Psoas muscle (tissue), 8 donors: ENCODE measurements around the gene PMEPA1. TPM values are rescaled to one million over a fixed set of nuclear protein-coding genes. Genes with fewer than 3 reads are reported as not detected.

Experiments
- ATAC-seq, 4 donors: fragments of 200-7000 bp; cut with Tn5 transposase; one replicate each; pipeline ENCODE4 v1.9.1; 2020; ENCODE audit warnings: moderate library complexity in 3 of 4, mild to moderate bottlenecking in 2 of 4
- DNase-seq, 2 donors: peaks; one replicate each; pipeline ENCODE4 v3.0.0-alpha.2; 2020
- H3K27ac ChIP-seq: fragments of 200-600 bp; one replicate; pipeline ENCODE4 v1.8.0; 2022
- H3K27me3 ChIP-seq, 3 donors: fragments of 200-600 bp in 1 of 3; one replicate each; pipeline versions ENCODE4 v1.6.1 to v1.8.0; 2013 to 2022; ENCODE audit warnings: low read length in 2 of 3, mild to moderate bottlenecking in 2 of 3, moderate library complexity in 1 of 3; ENCODE audit not compliant: insufficient read depth in 3 of 3
- H3K36me3 ChIP-seq, 2 donors: fragments of 200-600 bp in 1 of 2; one replicate each; pipeline versions ENCODE4 v1.6.1 to v1.8.0; 2013 to 2022; ENCODE audit warnings: low read depth in 1 of 2, mild to moderate bottlenecking in 1 of 2, moderate library complexity in 1 of 2; ENCODE audit not compliant: insufficient read depth in 1 of 2
- H3K4me1 ChIP-seq: fragments of 200-600 bp; one replicate; pipeline ENCODE4 v1.8.0; 2022
- H3K4me3 ChIP-seq: fragments of 200-600 bp; one replicate; pipeline ENCODE4 v1.8.0; 2022; ENCODE audit warnings: mild to moderate bottlenecking
- H3K9me3 ChIP-seq: fragments of 200-600 bp; one replicate; pipeline ENCODE4 v1.8.0; 2022
- CTCF ChIP-seq: fragments of 200-600 bp; IDR thresholded peaks from one replicate; pipeline ENCODE4 v1.8.0; 2022; ENCODE audit warnings: antibody characterized with exemption
- WGBS, 3 donors: extraction: QIAGEN DNeasy Blood & Tissue Kit; methylation state at CpG; one replicate each; pipeline versions ENCODE4 v1.1.6 to v1.1.7; 2013; 5-methylcytosine and 5-hydroxymethylcytosine counted together
- intact Hi-C, 2 donors: fragments of 100-400 bp; cut with DNase I; formaldehyde crosslinking; loops; one replicate each; pipeline versions ENCODE4 v1.11.0 to v1.14.2; 2022
- polyA plus RNA-seq, 3 donors: library from polyadenylated mRNA; stranded (reverse); fragments of 200-250 nt; gene quantifications; one replicate each; pipeline ENCODE4 v1.2.3, GENCODE V29; 2013
- total RNA-seq, 4 donors: library from RNA; stranded (reverse); fragmentation: NEBNext Ultra II Directional in 2 of 4; extraction: Animal tissue kit (Norgen Biotek cat#: 25700) in 2 of 4; gene quantifications; one replicate each; pipeline versions ENCODE4 v1.2.1 to v1.2.4, GENCODE V29; 2021 to 2023
- donor health status: healthy with polysubstance abuse.
- donor health status: DM: no; HTN: no; CAD: no; lungs with moderate emphysema.
- donor health status: Bipolar disorder and iron deficiency.
- donor health status: healthy.
- donor health status: DM: yes; HTN: yes; CAD: no.
- donor health status: DM: no; HTN: no; CAD: no.
- donor health status: DM: no; HTN: no; CAD: no.
- donor health status: DM: yes; HTN: yes; CAD: no.

Gene PMEPA1
- total and polyA plus RNA-seq, 7 donors: 8.9 to 34.0 (median 17.1) TPM

- Histone ChIP-seq H3K27ac (no peak overlapping the region), H3K4me1 (peaks cover 33% of the 10 kb centered on the region), H3K9me3 (no peaks in the 10 kb centered on the region), H3K36me3 (no peaks in the 10 kb centered on the region), H3K27me3 (no peaks in the 10 kb centered on the region), H3K4me3 (no peak overlapping the region)
- TF ChIP-seq CTCF: no peak
- DNase-seq: no peak
- 59 to 75% (median 64%) methylated on average over 18 of the region's 18 CpGs for WGBS, 3 donors
- ATAC-seq: no peak
- intact Hi-C loops: loop anchor here in 1 of 2 donors (5.0 to 10.0 kb wide), 2 partner anchors 42 to 331 kb away; no protein-coding TSS in a partner anchor
Measured at GRCh38 chr20:57705127-57705899, 4.5 kb downstream of the PMEPA1 start.

DNA sequence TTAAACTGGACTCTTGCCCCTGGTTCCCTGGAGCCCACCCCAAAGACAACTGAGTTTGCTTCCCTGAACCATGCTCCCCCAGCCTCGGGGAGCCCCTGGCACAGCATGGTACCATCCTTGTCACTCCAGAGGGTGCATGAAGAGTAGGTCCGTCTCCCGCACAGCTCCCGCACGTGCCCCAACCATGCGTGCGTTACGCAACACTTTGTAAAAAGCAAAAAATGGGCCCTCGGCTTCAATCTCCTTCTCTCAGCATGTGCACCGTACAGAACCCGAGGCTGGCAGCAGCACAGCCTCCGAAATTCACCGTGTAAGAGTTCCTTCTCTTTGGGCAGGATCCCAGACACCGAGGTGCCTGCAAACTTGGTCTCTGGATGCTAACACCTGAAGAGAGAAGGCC, 5.6 kb downstream of the PMEPA1 start:
- Histone ChIP-seq H3K4me3 (no peak overlapping the region), H3K36me3 (no peaks in the 10 kb centered on the region), H3K27me3 (no peaks in the 10 kb centered on the region), H3K9me3 (no peaks in the 10 kb centered on the region), H3K4me1 (peaks cover 33% of the 10 kb centered on the region), H3K27ac (no peak overlapping the region)
- intact Hi-C loops: loop anchor here in 1 of 2 donors (10.0 kb wide), 1 partner anchor 329 kb away; no protein-coding TSS in a partner anchor
- DNase-seq (peak in 1 of 2 donors; percentile 46), ATAC-seq (no peak)
- no peak for TF ChIP-seq CTCF
- WGBS, 3 donors: 72 to 88% (median 75%) methylated on average over 14 of the region's 14 CpGs

- peaks cover 36% of the 10 kb centered on the region for H3K4me1 ChIP-seq
- no peak for DNase-seq
- no peaks in the 10 kb centered on the region for H3K36me3 ChIP-seq
- no peak for ATAC-seq
- no peak overlapping the region for H3K4me3 ChIP-seq
- WGBS, 3 donors: 39 to 65% (median 57%) methylated on average over 6 of the region's 6 CpGs
- H3K27me3 ChIP-seq: no peaks in the 10 kb centered on the region
- H3K9me3 ChIP-seq: no peaks in the 10 kb centered on the region
- intact Hi-C loops: loop anchor here in 1 of 2 donors (10.0 kb wide), 1 partner anchor 328 kb away; no protein-coding TSS in a partner anchor
- TF ChIP-seq CTCF: no peak
- H3K27ac ChIP-seq: no peak overlapping the region
Measured at GRCh38 chr20:57703013-57703412, 6.8 kb downstream of the PMEPA1 start.

GRCh38 chr20:57702521-57702920, 7.3 kb downstream of the PMEPA1 start:
- Histone ChIP-seq H3K9me3 (no peaks in the 10 kb centered on the region), H3K4me3 (no peak overlapping the region), H3K27ac (no peak overlapping the region), H3K27me3 (no peaks in the 10 kb centered on the region), H3K4me1 (peaks cover 33% of the 10 kb centered on the region), H3K36me3 (no peaks in the 10 kb centered on the region)
- DNase-seq (no peak), ATAC-seq (no peak)
- no peak for TF ChIP-seq CTCF
- intact Hi-C loops: loop anchor here in 1 of 2 donors (10.0 kb wide), 1 partner anchor 328 kb away; no protein-coding TSS in a partner anchor
- WGBS, 3 donors: 63 to 79% (median 63%) methylated on average over 6 of the region's 6 CpGs
